Measurements from ENCODE around the gene AGPAT4. TPM values are rescaled to one million over a fixed set of nuclear protein-coding genes. Genes with fewer than 3 reads are reported as not detected.

Gene AGPAT4
- polyA plus RNA-seq, 1 of the 3 experiments (the other 2 are of a cell fraction) = 3.9 TPM

DNA sequence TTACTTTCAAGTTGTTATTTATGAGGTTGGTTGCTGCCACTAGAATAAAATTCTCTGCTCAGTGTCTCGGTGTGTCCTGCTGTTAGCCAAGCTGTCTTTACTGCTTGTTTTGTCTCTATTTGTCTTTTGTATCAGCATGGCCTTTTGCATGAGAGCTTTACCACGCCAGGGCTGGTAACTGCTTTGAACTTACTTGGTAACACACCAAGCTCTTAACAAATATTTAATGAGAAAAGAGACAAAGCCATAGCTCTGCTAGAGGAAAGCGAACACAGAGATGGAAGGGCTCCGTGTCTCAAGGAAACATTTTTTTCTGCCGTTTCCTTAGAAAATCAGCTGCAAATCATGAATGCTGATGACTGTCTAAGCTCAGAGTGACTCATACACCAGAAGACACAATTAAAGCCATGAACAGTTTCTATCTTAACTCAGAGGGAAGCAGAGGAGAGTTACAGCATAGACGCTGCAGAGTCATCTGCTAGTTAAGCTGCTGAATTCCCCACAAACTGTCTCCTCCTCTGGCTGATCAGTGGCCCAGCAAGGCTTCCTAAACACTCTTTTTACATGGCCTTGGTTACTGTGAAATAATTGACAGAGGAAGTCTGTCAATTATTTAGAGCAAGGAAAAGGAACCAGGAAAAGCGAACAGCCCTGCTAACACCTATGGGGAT lies 44.8 kb downstream of the AGPAT4 start:
- peak overlapping the region; percentile 19 to 33; a peak in 3 of 4 replicates for H3K4me3 ChIP-seq (ENCODE audit: low read depth in 2 of 2, low read length in 1 of 2)
- ChIA-PET POLR2A (no interaction called here), CTCF (no interaction called here)
- H2AFZ ChIP-seq (ENCODE audit: low read depth) = peak overlapping the region; percentile 56
- no peak for TF ChIP-seq NRF1 (IDR thresholded peaks at IDR 0.05; ENCODE audit: low read depth, low read length)
- peak; percentile 91 for TF ChIP-seq FOSL2 (IDR thresholded peaks at IDR 0.05; ENCODE audit: borderline replicate concordance, low read depth)
- no peak for TF ChIP-seq TEAD4 (IDR thresholded peaks at IDR 0.05; ENCODE audit: borderline replicate concordance, insufficient read depth)
- peak in 1 of 2 experiments; percentile 12; a peak in 1 of 4 replicates for TF ChIP-seq EP300 (IDR thresholded peaks at IDR 0.05; ENCODE audit: borderline replicate concordance in 1 of 2, low read depth in 1 of 2, low read length in 1 of 2)
- TF ChIP-seq ELF1 (IDR thresholded peaks at IDR 0.05) = no peak
- no peak for TF ChIP-seq GATA2 (CRISPR knock-in tag; IDR thresholded peaks at IDR 0.05)
- TF ChIP-seq, protein P1, sequence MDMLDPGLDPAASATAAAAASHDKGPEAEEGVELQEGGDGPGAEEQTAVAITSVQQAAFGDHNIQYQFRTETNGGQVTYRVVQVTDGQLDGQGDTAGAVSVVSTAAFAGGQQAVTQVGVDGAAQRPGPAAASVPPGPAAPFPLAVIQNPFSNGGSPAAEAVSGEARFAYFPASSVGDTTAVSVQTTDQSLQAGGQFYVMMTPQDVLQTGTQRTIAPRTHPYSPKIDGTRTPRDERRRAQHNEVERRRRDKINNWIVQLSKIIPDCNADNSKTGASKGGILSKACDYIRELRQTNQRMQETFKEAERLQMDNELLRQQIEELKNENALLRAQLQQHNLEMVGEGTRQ (IDR thresholded peaks at IDR 0.05; ENCODE audit: borderline replicate concordance, low read depth, low read length) = no peak
- TF ChIP-seq POLR2AphosphoS5 (IDR thresholded peaks at IDR 0.05; ENCODE audit: low read depth, low read length) = peak; percentile 53; the same call in 1 of the 2 replicates
- TF ChIP-seq RFX5 (IDR thresholded peaks at IDR 0.05; ENCODE audit: low read length) = no peak
- TF ChIP-seq TCF12 (IDR thresholded peaks at IDR 0.05) = peak; percentile 84
- peak; percentile 84 for TF ChIP-seq JUND (IDR thresholded peaks at IDR 0.05)
- no peak for TF ChIP-seq FOXJ3 (CRISPR knock-in tag; IDR thresholded peaks at IDR 0.05)
- TF ChIP-seq, protein P2, sequence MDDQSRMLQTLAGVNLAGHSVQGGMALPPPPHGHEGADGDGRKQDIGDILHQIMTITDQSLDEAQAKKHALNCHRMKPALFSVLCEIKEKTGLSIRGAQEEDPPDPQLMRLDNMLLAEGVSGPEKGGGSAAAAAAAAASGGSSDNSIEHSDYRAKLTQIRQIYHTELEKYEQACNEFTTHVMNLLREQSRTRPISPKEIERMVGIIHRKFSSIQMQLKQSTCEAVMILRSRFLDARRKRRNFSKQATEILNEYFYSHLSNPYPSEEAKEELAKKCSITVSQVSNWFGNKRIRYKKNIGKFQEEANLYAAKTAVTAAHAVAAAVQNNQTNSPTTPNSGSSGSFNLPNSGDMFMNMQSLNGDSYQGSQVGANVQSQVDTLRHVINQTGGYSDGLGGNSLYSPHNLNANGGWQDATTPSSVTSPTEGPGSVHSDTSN (IDR thresholded peaks at IDR 0.05) = peak; percentile 81
- TF ChIP-seq SMC3 (IDR thresholded peaks at IDR 0.05; ENCODE audit: low read depth, low read length) = no peak
- TF ChIP-seq, protein P3, sequence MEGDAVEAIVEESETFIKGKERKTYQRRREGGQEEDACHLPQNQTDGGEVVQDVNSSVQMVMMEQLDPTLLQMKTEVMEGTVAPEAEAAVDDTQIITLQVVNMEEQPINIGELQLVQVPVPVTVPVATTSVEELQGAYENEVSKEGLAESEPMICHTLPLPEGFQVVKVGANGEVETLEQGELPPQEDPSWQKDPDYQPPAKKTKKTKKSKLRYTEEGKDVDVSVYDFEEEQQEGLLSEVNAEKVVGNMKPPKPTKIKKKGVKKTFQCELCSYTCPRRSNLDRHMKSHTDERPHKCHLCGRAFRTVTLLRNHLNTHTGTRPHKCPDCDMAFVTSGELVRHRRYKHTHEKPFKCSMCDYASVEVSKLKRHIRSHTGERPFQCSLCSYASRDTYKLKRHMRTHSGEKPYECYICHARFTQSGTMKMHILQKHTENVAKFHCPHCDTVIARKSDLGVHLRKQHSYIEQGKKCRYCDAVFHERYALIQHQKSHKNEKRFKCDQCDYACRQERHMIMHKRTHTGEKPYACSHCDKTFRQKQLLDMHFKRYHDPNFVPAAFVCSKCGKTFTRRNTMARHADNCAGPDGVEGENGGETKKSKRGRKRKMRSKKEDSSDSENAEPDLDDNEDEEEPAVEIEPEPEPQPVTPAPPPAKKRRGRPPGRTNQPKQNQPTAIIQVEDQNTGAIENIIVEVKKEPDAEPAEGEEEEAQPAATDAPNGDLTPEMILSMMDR (IDR thresholded peaks at IDR 0.05) = no peak
- TF ChIP-seq, protein P4, sequence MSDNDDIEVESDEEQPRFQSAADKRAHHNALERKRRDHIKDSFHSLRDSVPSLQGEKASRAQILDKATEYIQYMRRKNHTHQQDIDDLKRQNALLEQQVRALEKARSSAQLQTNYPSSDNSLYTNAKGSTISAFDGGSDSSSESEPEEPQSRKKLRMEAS (IDR thresholded peaks at IDR 0.05; ENCODE audit: low read depth) = 0 out of 2 replicates have a peak, but pooled peaks have one; percentile 27
- H4K20me1 ChIP-seq (ENCODE audit: insufficient read depth) = no peaks in the 10 kb centered on the region
- DNase-seq = no peak
- H3K79me2 ChIP-seq (ENCODE audit: insufficient read depth) = no peaks in the 10 kb centered on the region
- WGBS (ENCODE audit: low lambda C conversion rate) = 37% methylated on average over 7 of the region's 7 CpGs
- H3K36me3 ChIP-seq (replicated peaks in 1 of 2; ENCODE audit: control insufficient read depth in 1 of 2, insufficient read depth in 2 of 2, low read length in 1 of 2) = peaks cover 0 to 7% of the 10 kb centered on the region in 2 experiments
- H3K27ac ChIP-seq (ENCODE audit: low read depth in 2 of 2, low read length in 1 of 2) = peak overlapping the region; percentile 73 to 90; a peak in 3 of 4 replicates
- H3K9me2 ChIP-seq = no peaks in the 10 kb centered on the region
- peaks cover 5 to 14% of the 10 kb centered on the region in 2 experiments; a peak in 3 of 4 replicates for H3K4me1 ChIP-seq (ENCODE audit: control insufficient read depth in 1 of 2, insufficient read depth in 2 of 2, low read depth in 1 of 2, low read length in 1 of 2)
- no peaks in the 10 kb centered on the region for H3K27me3 ChIP-seq (ENCODE audit: insufficient read depth)
- peaks cover 15% of the 10 kb centered on the region for H3F3A ChIP-seq (replicated peaks; ENCODE audit: insufficient read depth)
- peak overlapping the region; percentile 61; the same call in 1 of the 2 replicates for H3K9ac ChIP-seq
- no peaks in the 10 kb centered on the region for H3K9me3 ChIP-seq
- peak overlapping the region; percentile 73 for H3K4me2 ChIP-seq
